GM21390 (cell line): ENCODE data around the gene TGFBR1.
"Not testable (repeated sequence)": the region's sequence is repeated elsewhere in the genome, so short reads cannot be mapped to it uniquely, and the experiment has no call there.

Experiments
- ATAC-seq: cut with Tn5 transposase; IDR thresholded peaks from one replicate; pipeline ENCODE4 v1.9.1; 2021; ENCODE audit not compliant: unreplicated experiment

Gene TGFBR1

DNA sequence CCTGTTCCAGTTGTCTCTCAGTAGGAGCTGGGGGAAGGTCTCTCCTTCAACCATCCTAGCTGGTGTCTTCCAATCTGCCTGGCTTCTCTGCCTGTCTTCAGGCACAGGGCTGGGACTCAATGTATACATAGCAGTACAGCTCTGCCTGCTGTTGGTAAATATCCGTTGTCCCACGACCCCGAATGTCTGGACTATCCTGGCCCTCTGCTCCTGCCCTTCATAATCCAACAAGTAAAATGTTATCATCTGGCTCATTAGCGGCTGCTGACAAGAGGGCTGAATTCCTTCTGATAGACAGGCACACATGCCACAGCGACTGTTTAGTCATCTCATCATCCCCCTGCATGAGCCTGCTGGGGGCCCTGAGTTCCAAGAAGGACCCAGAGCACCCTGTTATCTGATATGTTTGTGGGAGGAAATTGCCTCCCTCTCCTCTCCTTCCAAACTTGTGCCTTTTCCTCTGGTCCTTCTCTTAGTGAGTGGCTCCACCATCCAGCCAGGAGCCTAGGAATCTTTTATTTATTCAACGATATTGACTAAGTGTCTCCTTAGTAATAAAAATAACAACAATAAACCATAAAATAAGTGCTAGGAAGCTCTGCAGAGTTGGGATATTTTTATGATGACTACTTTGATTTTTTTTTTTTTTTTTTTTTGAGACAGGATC lies 29.5 kb upstream of the TGFBR1 start:
- no peak for ATAC-seq

- no peak for ATAC-seq
Measured at GRCh38 chr9:99076030-99076429, 28.9 kb upstream of the TGFBR1 start.

DNA sequence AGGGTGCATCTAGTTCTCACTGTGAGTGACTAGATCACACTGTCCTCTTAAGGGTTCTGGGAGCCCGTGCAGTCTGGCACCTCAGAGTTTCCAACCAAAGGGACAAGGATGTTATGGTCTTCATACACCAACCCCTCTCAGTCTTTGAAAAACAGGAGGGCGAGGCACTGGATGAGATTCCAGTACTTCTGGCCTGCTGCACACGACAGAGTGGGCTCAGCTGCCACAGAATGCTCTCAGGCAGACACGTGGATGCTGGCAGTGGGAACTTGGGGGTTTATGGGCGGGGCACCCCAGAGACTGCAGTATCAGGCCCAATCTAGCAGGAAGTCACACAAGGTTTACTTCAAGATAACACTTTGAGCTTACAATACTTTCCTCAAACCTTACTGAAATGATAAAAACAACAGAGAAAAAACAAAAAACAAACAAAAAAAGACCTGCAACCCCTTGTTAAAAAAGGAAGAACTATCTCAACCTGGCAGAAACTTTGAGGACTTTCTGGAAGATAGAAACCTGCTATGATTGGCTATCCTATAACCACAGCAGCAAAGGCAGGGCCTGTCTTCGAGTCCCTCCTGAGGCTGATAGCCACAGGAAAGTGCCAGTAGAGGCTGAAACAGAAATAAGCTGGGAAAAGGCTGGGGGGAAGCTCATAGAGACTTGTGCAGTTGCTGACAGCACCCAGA lies 28.3 kb upstream of the TGFBR1 start:
- ATAC-seq, result no peak

DNA sequence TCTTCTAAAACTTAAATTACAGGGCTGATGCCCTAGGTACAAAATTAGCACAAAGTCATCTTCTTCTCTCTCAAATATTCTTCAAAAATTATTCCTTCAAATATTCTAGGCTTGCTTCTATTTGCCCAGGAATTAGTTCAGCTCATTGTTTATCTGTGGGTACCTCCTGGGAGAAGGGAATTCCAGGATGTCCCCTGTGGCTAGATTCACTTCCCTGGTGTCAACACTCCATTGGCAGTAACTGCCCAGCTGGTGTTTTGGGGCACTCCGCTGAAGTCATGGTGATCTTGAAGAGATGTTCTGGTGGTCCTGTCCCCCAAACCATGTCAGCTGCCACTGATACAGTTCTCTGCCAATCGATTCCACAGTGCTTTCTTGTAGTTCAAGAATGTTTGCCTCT lies 26.2 kb upstream of the TGFBR1 start:
- no peak for ATAC-seq

GRCh38 chr9:99079542-99079941 lies 25.4 kb upstream of the TGFBR1 start:
- no peak for ATAC-seq

- no peak for ATAC-seq
Measured at GRCh38 chr9:99083051-99083450, 21.9 kb upstream of the TGFBR1 start.

DNA sequence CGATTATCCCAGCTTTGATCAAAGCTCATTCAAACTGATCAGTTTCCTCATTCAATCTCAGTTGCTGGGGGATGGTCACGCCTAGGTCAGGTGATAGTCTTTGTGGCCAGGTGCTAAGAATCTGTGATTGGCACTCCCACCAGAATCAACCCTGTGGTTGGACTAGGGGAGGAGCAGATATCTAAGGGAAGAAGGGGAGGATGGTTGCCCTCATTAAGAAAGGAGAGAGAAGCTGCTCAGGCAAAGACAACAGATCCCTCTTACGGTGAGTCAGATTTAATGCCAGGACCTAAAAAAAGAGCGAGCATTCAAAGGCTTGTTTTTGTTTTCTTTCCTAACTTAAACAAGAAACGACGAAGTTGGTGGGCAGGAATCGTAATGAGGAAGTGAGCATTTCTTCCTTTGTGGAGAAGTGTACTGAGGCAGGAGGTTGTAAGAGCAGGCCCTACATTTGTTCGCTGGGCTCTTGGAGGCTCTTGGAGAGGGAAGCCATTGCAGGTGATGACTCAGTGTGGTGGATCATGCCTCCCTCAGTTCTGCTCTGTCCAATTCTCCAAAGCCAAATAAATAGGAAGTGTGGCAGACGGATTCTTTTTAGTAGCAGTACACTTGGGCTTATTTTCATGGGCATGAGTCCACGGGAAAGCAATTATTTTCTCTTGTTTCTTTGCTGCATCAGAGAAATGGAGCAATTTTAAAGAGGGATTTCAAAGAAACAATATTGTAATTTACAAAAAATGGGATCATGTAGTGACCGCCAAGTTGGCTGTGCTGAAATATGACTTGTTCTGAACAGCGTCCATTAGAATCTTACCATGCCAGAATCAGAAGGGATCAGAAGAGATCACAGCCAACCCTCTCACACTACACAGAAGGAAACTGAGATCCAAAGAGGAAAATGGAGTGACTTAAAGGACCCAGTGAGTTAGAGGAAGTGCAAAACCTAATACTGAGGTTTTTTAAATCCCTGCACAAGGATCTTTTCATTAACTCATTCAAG lies 18.7 kb upstream of the TGFBR1 start:
- ATAC-seq, result no peak

- ATAC-seq, result no peak
Measured at GRCh38 chr9:99087462-99087861, 17.5 kb upstream of the TGFBR1 start.

DNA sequence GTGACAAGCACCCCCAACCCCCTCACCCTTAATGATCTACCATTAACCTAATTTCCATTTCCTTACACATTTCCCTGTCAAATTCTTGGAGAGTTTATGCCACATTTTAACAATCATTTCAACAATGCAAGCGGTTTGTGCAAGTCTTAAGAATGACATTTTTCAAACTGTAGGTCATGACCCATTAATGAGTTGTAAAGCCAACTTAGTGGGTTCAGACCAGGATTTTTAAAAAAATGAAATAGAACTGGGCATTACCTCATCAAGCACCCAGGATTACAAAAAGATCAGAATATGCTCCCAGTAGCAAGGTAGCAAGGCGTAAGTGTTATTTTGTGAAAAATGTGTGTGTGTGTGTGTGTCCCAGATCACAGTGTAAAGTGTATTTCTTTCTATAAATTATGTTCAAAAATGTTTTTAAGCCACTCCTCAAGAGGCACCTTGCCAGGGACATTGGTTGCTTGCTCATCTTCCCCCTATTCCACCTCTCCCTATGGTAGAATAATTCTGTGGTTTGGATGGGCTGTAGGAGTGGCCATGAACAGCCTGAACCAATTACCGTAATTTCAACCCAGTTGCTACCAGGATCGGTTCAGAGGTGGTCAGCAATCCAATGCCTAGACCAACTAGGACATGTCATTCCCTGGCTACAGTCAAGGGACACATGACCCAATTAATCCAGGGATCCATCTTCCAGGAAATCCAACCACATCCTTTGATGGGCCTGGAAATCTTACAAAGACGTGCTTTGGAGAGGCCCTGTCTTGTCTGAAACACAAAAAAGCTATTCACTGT lies 14.4 kb upstream of the TGFBR1 start:
- ATAC-seq, result no peak

DNA sequence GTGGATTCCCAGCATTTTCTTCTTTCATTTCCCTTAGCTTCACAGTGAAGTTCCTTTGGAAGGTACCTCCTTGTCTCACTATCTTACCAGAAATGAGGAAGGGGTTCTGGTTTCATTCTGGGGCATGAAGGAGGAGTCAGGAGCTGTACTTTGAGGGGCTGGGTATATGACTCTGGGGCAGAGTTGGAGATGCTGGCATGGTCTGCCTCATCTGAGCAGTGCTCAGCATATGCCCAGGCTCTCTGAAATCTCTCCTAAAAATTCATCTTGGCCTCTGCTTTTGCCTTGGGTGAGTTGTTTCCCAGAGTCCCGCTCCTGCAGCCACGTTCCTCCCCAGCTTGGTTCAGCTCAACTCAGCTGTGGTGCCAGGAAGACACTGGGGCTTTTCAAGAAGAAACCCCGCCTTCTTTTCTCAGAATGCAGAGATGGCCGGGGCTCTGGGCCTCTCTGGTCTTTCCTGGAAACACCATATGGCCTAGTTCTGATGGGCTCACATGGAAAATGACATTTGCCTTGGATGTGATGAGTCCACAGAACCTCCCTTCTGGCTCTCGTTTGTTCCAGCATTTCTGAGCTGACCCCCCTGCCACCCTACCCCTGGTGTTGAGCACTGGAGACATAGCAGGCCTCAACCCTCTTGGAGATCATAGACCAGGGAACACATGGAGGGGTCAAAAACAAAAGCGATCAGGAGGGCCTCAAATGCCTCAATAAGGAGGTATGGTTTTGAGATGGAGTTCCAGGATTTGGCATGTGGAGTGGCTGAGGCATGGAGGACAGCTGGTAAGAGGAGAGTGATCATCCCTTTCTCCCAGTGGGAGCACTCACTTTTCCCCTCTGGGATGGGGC lies 12.0 kb upstream of the TGFBR1 start:
- ATAC-seq, result no peak

GRCh38 chr9:99093492-99093791 lies 11.5 kb upstream of the TGFBR1 start:
- ATAC-seq, result no peak

DNA sequence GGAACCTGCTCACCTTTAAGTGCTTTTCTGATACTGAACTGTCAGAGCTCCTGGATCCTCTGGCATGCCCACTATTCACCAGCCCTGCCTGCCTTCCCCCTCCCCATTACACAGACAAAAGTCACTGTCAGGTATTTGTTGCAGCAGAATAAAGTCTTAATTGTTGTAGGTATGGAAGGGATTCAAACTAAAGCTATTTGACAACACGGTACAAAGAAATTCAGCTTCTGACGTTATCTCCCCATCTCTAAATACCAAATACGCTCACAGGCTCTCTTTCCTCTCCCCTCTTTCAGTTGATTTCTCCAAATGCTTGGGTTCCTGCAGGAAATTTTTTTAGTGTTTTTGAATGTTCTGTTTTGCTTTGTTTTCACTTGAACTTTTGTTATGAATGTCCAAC lies 9.3 kb upstream of the TGFBR1 start:
- no peak for ATAC-seq

DNA sequence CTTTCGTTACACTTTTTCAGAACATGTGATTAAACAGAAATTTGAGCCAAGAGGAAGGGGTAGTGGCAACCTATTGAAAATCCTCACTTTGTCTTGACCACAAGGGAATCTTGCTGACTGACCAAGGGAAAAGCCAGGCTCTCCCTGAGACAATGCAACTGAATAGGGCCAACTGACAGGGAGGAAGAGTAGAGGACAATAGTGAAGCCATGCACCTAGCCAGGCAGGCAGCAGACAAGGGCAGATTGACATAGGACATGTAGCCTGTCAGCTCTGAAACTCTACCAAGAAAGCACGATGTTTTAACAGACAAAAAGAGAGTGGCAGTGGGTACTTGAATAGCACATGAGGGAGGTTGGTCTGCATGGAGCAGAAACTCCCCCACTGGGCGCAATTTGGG lies 8.5 kb upstream of the TGFBR1 start:
- no peak for ATAC-seq

GRCh38 chr9:99099806-99100585 lies 4.9 kb upstream of the TGFBR1 start:
- not testable (repeated sequence) for ATAC-seq

DNA sequence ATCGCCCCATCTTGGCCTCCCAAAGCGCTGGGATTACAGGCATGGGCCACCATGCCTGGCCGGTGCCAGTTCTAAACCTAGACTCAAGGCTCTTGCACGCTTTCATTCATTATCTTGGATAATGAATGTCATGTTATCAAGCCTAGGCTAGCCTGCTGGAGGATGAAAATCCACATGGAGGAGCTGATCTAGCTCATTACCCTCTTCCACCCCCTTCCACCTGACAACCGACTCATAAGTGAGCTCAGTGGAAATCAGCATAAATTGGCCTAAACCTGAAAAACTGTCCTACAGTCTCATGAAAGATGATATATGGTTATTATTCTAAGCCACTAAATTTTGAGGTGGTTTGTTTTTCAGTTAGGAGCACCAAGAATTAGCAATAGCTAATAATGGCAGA lies 3.6 kb upstream of the TGFBR1 start:
- no peak for ATAC-seq

DNA sequence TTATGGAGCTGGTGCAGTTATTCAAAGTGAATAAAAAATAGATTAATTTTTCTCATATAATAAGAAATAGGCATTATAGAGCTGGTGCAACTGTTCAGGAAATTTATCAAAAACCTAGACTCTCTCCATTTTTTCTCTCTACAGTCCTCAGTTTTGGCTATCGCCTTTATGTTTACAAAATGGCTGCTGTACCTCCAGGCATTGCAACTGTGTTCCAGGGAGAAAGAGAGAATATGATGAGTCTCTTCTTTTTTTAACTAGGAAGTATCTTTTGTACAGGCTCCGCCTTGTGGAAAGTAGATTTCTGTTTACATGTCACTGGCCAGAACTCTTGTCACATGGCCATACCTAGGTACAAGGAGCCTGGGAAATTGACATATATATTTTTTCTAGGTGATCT lies 3.1 kb upstream of the TGFBR1 start:
- no peak for ATAC-seq

- ATAC-seq, result no peak
Measured at GRCh38 chr9:99103054-99103895, 1.6 kb upstream of the TGFBR1 start.

DNA sequence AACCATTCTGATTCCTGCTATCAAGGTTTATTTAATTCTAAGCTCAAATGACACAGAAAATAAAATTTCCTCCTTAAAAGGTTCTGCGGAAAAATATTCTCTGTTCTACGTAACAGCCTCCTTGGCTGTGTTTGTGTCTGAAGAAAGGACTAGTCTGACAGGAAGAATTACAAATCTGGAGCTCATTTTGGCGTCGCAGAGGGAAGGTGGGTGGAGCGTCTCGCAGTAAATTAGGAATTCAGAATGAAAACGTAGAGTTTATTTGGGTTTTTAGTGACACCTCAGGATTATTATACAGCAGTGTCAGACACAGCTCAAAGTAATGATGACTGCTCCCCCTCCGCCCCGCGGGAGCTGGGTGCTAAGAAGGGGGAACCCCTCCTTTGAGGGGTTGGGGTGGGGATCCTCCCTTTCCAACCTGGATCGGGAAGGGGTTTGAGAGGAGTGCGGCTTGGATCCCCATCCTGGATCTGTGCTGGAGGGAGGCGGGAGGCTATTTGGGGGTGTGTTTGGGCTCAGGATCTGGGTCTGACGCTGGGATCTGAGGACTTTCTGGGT lies 933 bp upstream of the TGFBR1 start:
- no peak for ATAC-seq
